ENCODE measurements around the gene SLC9A7.
A peak's percentile ranks its signal among the peaks of the same experiment; 100 is the strongest.

Gene SLC9A7

DNA sequence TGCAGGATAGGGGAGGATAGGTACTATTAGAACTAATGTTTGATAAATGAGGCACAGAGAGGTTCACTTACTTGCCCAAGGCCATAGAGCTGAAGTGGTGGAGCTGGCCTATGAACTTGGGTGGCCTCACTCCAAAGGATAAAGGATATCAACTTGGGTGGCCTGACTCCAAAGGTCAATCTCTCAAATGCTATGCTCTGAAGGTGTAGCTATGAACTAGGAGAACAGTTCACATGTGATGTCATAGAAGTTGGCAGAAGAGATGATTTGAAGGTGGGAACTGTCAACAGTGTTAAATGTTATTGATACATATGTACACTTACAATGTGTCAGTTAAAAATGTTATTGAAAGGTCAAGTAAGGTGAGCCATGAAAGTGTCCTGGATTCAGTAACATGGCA is 191.5 kb downstream of the SLC9A7 start:
- DNase-seq = no peak

DNA sequence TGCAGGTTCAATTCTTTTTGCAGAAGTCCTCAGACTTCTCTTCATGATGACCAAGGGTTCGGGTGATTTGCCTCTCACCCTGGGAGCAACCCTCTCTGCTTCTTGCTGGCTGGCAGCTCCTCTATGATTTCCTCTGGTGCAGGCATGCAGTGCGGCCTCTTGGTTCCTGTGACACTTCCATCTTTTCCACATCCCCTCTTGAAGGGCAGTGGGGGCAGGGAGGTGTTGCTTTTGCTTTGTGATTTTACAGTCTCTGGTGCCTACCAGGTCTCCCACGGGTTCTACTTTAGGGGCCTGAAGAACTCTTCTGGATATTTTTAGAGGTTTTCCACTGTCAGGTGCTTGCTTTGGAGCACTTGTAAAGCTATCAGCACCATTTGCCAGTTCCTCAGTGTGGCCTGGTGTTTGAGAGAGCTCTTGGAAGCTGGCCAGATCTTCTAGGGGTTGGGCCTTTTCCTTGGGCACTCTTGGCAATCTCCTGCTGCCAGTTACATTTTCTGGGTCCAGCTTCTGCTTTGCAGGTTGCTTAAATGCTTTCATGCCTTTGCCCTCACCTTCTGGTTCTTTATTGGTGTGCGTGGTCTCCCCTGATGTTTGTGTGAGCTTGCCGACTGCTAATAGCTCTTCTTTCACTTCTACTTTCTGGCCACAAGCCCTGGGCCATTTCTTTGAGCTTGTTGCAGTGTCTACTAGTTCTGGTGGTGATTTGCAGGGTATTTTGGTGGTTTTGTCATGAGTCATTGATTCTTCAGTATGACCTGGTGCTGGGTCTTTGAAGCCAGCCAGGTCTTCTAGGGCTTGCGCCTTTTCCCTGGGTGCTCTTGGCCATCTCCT is 196.9 kb downstream of the SLC9A7 start:
- DNase-seq = peak; percentile 3

DNA sequence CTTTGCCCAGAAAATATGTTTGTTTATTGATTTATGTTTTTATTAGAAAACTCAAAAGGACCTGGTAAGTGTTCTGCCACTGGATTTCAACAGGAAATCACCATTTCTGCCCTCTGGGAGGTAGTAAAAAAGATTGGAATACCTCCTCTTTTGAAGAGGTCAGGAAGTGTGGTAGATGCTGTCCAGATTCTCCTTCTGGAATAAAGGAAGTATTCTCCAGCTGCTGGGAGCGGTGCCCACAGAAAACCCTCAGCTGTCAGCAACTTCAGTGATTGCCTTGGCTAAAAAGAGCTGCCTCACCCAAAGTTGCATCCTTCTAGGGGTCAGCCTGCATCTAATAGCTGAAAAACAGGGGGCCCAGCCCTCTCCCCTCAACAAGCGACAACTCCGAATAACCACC is 199.9 kb downstream of the SLC9A7 start:
- DNase-seq = no peak

DNA sequence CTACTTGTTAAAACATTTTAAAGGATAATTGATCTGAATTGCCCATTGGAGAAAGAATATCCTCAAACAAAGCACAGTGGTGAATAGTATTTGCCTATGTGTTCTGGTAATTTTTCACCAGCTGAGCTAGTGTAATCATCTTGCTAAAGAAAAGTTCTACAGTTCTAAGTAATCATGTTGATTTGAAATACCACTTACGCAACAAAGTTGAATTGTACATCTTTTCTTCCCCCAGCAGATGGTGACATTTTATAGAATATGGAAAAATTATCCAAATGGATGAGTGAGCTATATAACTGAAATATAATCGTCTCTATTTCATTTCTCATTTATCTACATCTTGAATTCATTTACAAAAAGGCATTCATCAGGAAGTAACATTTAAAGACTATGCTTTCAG is 204.0 kb downstream of the SLC9A7 start:
- peak; percentile 31 for DNase-seq

DNA sequence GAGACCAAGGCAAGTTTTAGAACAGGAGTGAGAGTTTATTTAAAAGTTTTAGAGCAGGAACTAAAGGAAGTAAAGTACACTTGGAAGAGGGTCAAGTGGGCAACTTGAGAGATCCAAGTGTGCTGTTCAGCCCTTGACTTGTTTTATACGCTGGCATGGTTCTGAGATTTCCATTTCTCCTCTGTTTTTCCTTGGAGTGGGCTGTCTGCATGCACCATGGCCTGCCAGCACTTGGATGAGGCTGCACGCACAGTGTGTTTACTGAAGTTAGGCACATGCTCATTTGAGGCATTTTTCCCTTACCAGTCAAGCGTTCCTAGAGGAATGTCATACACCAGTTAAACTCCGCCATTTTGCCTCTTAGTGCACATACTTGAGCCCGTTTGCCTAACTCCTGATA is 205.0 kb downstream of the SLC9A7 start:
- no peak for DNase-seq

DNA sequence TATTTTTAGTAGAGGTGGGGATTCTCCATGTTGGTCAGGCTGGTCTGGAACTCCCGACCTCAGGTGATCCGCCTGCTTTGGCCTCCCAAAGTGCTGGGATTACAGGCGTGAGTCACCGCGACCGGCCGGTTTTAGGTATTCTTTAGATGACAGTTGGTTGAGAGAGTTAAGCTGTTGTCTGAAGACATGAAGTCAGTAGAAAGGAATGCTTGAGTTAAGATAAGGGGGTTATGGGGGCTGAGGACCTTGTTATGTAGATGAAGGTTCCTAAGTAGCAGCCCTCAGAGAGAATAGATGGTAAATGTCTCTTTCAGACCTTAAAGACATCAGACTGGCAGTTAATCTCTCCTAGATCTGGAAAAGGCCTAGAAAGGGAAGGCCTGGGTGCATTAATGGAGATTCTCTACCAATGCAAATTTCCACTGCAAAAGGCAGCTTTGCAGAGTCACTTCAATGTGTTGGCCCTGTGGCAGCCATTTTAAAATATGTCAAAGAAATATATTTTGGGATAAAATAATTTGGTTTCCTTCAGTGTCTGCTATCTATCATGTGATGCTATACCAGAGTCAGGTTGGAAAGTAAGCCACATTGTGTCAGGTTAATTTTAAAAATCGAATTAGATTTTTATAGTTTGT is 207.3 kb downstream of the SLC9A7 start:
- no peak for DNase-seq

DNA sequence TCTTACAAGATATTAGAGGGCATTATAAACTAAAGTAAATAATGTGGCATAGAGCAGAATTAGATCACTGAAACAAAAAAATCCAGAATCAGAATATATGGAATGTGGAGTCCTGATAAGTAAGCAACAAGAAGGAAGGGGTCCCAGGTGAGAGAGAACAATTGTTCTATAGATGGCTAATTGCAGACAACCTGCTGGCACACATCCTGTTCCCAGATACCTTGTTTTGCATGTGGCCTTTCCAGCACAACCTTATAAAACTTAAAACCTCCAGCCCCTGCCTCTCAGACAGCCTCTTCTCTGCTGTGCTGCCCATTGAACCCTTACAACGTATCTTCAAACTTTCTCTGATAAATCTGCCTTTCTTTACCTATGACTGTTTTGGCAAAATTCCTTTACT is 209.0 kb downstream of the SLC9A7 start:
- DNase-seq = no peak
